RPMI7951 (cell line): ENCODE data around the gene PLXDC1. TPM values are rescaled to one million over a fixed set of nuclear protein-coding genes. Genes with fewer than 3 reads are reported as not detected.

Source experiments
- DNase-seq: peaks from one replicate; pipeline ENCODE4 v3.0.0-alpha.2; 2012; ENCODE audit warnings: low read depth
- total RNA-seq: library from RNA; depleted of rRNA; stranded (reverse); fragments of >200 nt; shearing (Covaris generic); gene quantifications from 2 replicates; pipeline ENCODE4 v1.2.3, GENCODE V29; 2014

Gene PLXDC1
- total RNA-seq, 1 experiment from 2014 or later: 4.2 TPM

- DNase-seq: no peak
Observed at GRCh38 chr17:39097150-39097519, 54.3 kb downstream of the PLXDC1 start.

GRCh38 chr17:39096508-39097149 lies 54.8 kb downstream of the PLXDC1 start:
- DNase-seq: no peak

GRCh38 chr17:39095309-39095686 lies 56.1 kb downstream of the PLXDC1 start:
- no peak for DNase-seq

GRCh38 chr17:39094607-39095308 lies 56.7 kb downstream of the PLXDC1 start:
- no peak for DNase-seq

- no peak for DNase-seq
Observed at GRCh38 chr17:39092692-39093230, 58.7 kb downstream of the PLXDC1 start.

- no peak for DNase-seq
Observed at GRCh38 chr17:39090908-39091665, 60.4 kb downstream of the PLXDC1 start.

GRCh38 chr17:39090400-39090799 lies 61.0 kb downstream of the PLXDC1 start:
- no peak for DNase-seq

- DNase-seq: no peak
Observed at GRCh38 chr17:39084558-39084957, 66.9 kb downstream of the PLXDC1 start.

- no peak for DNase-seq
Observed at GRCh38 chr17:39083270-39083669, 68.2 kb downstream of the PLXDC1 start.

GRCh38 chr17:39082482-39082881 lies 69.0 kb downstream of the PLXDC1 start:
- DNase-seq: peak; percentile 22

GRCh38 chr17:39081851-39082250 lies 69.6 kb downstream of the PLXDC1 start:
- no peak for DNase-seq

- peak; percentile 62 for DNase-seq
Observed at GRCh38 chr17:39080421-39081078, 70.9 kb downstream of the PLXDC1 start.

- no peak for DNase-seq
Observed at GRCh38 chr17:39079836-39080235, 71.6 kb downstream of the PLXDC1 start.

GRCh38 chr17:39077866-39078265 lies 73.6 kb downstream of the PLXDC1 start:
- DNase-seq: no peak

GRCh38 chr17:39077252-39077651 lies 74.2 kb downstream of the PLXDC1 start:
- DNase-seq: no peak

GRCh38 chr17:39074676-39075075 lies 76.8 kb downstream of the PLXDC1 start:
- no peak for DNase-seq

- DNase-seq: no peak
Observed at GRCh38 chr17:39073916-39074315, 77.5 kb downstream of the PLXDC1 start.

GRCh38 chr17:39073353-39073752 lies 78.1 kb downstream of the PLXDC1 start:
- DNase-seq: no peak

- DNase-seq: no peak
Observed at GRCh38 chr17:39071573-39071972, 79.9 kb downstream of the PLXDC1 start.

- DNase-seq: peak; percentile 51
Observed at GRCh38 chr17:39069114-39069756, 82.2 kb downstream of the PLXDC1 start.

- DNase-seq: peak; percentile 28
Observed at GRCh38 chr17:39064819-39065218, 86.6 kb downstream of the PLXDC1 start.

- peak; percentile 43 for DNase-seq
Observed at GRCh38 chr17:39064374-39064773, 87.1 kb downstream of the PLXDC1 start.
